GM12872 (cell line): ENCODE measurements around the gene LDB2.

Experiments used
- TF ChIP-seq, protein P1 (sequence below): IDR thresholded peaks from 3 replicates; pipeline ENCODE4 v1.5.1; 2011; ENCODE audit warnings: low read depth, mild to moderate bottlenecking, low read length, moderate library complexity; ENCODE audit not compliant: insufficient read depth

The LDB2 gene

DNA sequence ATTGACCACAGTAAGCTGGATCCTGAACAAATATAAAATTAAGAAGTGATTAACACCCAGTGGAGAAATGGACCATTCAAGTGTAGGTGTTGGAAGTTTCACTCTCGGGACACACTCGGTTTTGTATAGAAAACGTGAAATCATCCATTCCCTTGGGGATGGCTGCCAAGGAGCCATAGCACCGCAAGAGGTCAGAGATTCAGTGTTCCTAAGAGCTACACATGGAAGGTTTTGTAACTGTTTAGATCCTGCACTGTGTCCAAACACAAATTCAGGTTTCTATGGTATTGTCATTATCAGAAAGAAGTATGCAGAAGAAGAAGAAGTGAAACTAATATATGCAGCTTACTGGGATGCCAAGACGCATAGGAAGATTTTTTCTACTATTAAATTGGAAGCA is 281.0 kb downstream of the LDB2 start:
- TF ChIP-seq, protein P1, sequence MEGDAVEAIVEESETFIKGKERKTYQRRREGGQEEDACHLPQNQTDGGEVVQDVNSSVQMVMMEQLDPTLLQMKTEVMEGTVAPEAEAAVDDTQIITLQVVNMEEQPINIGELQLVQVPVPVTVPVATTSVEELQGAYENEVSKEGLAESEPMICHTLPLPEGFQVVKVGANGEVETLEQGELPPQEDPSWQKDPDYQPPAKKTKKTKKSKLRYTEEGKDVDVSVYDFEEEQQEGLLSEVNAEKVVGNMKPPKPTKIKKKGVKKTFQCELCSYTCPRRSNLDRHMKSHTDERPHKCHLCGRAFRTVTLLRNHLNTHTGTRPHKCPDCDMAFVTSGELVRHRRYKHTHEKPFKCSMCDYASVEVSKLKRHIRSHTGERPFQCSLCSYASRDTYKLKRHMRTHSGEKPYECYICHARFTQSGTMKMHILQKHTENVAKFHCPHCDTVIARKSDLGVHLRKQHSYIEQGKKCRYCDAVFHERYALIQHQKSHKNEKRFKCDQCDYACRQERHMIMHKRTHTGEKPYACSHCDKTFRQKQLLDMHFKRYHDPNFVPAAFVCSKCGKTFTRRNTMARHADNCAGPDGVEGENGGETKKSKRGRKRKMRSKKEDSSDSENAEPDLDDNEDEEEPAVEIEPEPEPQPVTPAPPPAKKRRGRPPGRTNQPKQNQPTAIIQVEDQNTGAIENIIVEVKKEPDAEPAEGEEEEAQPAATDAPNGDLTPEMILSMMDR, result no peak

DNA sequence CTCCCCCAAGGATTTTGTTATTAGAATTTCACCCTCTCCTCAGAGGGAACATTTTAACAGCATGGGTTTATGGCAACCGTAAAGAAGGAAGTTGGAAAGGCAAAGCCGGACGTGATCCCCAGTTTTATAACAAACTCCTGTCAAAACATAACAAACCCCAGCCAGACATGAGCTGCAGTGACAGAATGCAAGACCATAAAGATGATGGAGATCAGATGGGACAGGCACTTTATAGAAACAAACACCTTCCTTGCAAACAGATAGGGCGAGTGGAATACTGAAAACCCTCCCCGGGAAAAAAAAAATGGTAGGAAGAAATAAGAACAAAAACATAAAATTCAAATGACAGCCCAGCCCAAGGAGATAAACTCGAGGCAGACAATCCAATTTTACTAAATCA is 281.4 kb downstream of the LDB2 start:
- TF ChIP-seq, protein P1, result no peak

DNA sequence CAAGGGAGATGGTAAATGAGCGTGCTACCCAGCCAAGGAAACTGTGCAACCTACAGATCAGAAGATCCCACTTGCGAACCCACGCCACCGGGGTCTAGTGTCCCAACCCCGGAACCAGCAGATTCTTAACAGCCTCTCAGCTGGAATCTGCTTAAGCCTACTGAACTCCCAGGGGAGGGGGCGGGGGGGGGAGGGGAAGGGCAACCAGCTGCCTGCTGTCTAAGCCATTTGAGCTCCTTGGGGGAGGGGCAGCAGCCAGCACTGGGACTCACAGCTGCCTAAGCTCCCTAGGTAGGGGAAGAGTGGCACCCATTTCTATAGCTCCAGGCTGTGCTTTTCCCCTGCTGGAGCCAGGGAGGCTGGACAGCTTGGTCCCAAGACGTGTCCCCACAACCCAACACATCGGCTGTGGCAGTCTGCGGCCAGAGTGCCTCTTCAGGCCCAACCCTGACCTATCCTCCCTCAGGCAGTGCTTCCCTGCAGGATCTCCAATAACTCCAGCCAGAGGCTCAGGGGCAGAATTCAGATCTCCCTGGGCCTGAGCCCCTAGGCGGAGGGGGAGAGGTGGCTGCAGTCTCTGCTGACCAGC is 289.2 kb downstream of the LDB2 start:
- TF ChIP-seq, protein P1, result no peak

DNA sequence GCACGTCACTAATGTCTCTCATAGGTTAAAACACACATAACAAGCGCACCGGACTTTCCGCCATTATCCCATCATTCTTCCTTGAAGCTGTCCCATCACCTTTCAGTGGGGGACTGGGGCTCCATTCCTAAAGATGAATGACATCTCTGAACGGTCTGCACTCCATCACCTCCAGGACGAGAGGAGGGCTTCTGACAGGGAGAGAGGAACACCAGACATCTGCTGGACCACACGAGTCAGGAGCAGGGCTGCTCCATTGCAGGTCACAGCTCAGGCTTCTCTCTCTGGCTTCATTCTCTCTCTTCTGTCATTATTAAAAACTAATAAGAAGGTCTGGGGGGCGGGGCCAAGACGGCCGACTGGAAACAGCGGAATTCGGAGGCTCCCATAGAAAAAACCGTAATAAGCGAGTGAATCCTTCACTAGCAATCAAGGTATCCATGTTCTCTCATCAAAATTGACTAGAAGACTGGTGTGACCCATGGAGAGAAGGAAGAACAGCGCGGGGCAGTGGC is 289.8 kb downstream of the LDB2 start:
- TF ChIP-seq, protein P1, result no peak

DNA sequence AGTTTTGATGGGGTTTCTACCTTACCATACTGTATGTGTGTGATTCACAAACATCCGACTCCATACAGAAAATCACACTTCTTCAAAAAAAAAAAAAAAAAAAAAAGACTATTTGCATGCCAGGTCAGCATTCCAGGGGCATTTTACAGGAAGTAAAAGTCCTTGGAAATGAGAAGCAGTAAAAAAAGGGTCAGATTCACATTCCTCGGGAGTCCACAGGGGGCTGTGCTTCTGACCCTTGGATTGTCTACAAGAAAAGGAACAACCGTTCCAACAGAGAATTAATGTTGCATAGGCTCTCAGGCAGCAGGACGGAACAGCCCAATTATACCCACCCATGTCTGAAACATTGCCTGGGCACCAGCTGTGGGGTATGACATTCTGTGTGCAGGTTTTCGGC is 290.3 kb downstream of the LDB2 start:
- TF ChIP-seq, protein P1, result no peak

DNA sequence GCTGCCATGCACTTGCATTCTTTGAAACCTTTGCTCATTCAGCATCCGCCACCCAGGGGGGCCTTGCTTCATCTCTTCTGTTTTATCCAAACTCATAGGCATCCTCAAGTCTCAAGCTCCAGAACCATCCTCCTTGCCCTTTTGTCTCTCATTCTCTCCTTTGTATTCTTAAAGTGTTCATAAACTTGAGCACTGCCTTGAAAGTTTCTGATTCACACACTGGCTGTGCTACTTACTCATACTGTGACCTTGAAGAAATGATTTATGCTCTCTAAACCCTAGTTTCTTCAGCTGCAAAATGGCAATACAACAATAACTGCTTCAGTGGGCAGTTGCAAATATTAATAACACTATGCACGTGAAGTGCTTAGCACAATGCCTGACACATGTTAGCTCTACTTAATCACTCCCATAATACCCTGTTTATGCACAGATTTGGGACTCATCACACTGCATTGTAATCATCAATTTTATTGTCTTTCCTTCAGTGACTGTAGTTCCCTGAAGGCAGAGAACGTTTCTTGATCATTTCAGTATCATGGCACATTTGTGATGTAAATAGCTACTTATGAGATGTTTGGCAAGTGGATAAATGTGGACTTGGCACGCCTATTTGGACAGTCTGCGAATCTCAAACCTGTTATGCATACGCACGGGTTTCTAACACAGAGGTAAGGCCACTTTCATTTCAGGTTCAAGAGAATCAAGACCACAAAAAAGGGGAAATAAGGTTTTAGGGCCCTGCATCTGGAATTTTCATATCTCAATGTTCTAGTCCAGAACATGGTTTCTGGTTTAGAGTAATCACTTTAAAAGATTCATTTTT is 291.0 kb downstream of the LDB2 start:
- TF ChIP-seq, protein P1, result no peak

DNA sequence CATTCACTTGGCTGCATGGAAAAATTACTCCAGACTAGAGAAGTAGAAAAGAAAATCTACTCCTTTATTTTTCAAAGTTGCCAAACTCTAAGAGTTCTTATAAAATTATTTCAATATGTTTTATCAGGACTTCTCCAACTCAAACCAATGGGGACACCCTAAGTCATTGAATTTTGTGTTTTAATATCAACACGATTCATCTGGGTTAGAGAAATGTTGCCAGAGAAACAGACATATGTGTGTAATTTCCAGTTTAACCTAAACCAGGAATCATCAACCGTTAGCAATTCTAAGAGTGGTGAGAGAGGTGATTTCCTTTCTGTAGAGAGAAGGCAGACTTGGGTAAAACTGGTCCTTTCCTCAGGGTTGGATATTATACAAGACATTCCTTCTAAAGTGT is 291.8 kb downstream of the LDB2 start:
- TF ChIP-seq, protein P1, result no peak
